Activated CD8-positive, alpha-beta memory T cell treated with anti-CD3 and anti-CD28 coated beads for 36 hours (primary cell): ENCODE results near the gene EXPH5. TPM values are rescaled to one million over a fixed set of nuclear protein-coding genes. Genes with fewer than 3 reads are reported as not detected.
"Not testable (repeated sequence)": the region's sequence is repeated elsewhere in the genome, so short reads cannot be mapped to it uniquely, and the experiment has no call there.

Source experiments
- CTCF ChIA-PET: fragments of 350-600 bp; sonication (Branson Sonifier 250); formaldehyde crosslinking; loops from one replicate; lab custom pipeline; 2021; ENCODE audit warnings: antibody characterized with exemption; lab: Charles Lee
- POLR2A ChIA-PET: fragments of 350-600 bp; sonication (Branson Sonifier 250); formaldehyde crosslinking; loops from one replicate; lab custom pipeline; 2021; ENCODE audit warnings: antibody characterized with exemption; lab: Charles Lee
- total RNA-seq, 2 experiments: library from RNA; stranded (reverse); gene quantifications; one replicate each; pipeline ENCODE4 v1.2.3, GENCODE V29; 2021

EXPH5 gene
- total RNA-seq, 2 experiments from 2014 or later, result 0.71 to 0.95 TPM

- CTCF ChIA-PET, result no interaction called here
Measured at GRCh38 chr11:108606070-108606469, 12.5 kb upstream of the EXPH5 start.

DNA sequence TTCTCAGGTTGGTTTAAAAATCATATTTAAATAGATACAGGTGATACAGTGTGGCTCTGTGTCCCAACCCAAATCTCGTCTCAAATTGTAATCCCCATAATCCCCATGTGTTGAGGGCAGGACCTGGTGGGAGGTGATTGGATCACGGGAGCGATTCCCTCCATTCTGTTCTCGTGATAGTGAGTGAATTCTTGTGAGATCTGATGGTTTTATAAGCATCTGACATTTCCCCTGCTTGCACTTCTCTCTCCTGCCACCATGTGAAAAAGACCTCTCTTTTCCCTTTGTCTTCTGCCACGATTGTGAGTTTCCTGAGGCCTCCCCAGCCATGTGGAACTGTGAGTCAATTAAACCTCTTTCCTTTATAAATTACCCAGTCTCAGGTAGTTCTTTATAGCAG lies 9.2 kb upstream of the EXPH5 start:
- POLR2A ChIA-PET, CTCF ChIA-PET: not testable (repeated sequence)

More at GRCh38 chr11:108606070-108606469, 12.5 kb upstream of the EXPH5 start:
- POLR2A ChIA-PET, result no interaction called here

- CTCF ChIA-PET, result no interaction called here
Measured at GRCh38 chr11:108601150-108601549, 7.6 kb upstream of the EXPH5 start.

DNA sequence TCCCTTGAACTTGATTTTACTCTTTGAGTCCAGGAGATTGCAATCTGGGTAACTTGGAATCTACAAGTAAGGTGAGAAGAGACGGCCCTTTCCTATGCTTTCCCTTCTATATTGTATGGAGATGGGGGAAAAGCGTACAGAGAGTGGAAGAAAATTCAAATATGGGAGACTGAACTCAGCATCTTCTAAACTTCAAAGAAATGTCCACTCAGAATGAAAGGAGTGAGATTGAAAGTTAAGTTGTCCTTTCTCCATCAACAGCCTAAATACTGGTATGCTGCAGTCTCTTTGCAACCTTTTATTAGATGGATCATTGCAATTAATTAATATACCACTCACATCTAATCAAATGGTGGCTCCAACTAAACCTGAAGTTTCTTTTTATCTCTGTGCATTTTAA lies 6.4 kb upstream of the EXPH5 start:
- CTCF ChIA-PET, result no interaction called here
- POLR2A ChIA-PET, result no interaction called here

More at GRCh38 chr11:108601150-108601549, 7.6 kb upstream of the EXPH5 start:
- POLR2A ChIA-PET, result no interaction called here

- ChIA-PET CTCF (no interaction called here), POLR2A (no interaction called here)
Measured at GRCh38 chr11:108597736-108598355, 4.3 kb upstream of the EXPH5 start.

DNA sequence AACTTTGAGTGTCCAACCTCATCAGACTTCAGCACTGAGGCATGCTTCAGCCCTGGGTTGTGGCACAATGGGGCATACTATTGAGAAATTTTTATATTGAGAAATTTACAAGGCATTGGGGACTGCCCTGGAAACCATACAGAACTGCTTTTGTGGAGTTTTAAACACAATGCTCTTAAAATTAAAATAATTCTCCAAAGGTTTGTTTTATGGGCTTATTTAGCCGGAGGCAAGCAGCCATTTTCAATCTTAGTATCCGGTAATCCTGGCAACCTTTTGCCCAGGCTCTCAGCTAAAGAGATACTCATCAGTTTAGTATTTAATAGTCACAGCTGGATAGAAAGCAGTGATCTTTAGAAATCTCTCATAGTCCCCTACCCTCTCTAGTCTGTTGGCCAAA lies 3.1 kb upstream of the EXPH5 start:
- POLR2A ChIA-PET, result no interaction called here
- CTCF ChIA-PET, result no interaction called here

GRCh38 chr11:108593923-108594434 lies 411 bp upstream of the EXPH5 start:
- CTCF ChIA-PET, result no interaction called here
- POLR2A ChIA-PET, result no interaction called here

- ChIA-PET POLR2A (no interaction called here), CTCF (no interaction called here)
Measured at GRCh38 chr11:108592591-108593213, 866 bp downstream of the EXPH5 start.

GRCh38 chr11:108591893-108592292 lies 1.7 kb downstream of the EXPH5 start:
- CTCF ChIA-PET, result no interaction called here
- POLR2A ChIA-PET, result no interaction called here

GRCh38 chr11:108589136-108589535 lies 4.4 kb downstream of the EXPH5 start:
- CTCF ChIA-PET, result no interaction called here

DNA sequence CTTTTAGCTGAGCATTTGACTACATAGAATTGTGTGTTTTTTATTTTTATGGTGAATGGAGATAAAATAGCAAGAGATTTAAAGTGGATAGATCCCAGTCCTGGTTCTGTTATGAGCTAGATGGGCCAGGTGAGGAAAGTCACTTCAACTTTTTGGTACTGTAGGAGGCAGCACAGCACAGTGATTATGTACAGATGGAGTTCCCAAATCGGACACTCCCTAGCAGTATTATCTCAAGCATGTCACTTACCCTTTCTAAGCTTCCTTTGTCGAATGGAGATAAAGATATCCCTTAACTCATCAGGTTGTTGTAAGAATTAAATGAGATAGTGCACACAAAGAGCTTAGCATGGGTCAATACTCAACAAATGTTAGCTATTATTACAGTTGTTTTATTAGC lies 5.3 kb downstream of the EXPH5 start:
- ChIA-PET POLR2A (no interaction called here), CTCF (no interaction called here)

More at GRCh38 chr11:108589136-108589535, 4.4 kb downstream of the EXPH5 start:
- POLR2A ChIA-PET, result no interaction called here

DNA sequence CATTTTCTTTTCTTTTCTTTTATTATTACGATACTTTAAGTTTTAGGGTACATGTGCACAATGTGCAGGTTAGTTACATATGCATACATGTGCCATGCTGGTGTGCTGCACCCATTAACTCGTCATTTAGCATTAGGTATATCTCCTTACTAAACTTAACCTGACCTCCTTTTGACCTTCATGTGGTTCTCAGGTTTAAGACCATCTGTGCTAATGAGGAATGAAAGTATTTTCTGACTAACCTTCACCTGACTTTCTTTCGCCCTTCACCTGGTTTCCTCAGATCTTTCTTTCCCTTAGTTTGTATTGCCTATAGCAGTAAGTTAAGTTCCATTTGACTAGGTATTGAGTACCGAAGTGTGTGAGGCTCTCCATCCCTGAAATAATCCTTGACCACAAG lies 6.5 kb downstream of the EXPH5 start:
- CTCF ChIA-PET, result no interaction called here

GRCh38 chr11:108586600-108586999 lies 7.0 kb downstream of the EXPH5 start:
- ChIA-PET POLR2A (no interaction called here), CTCF (no interaction called here)

More for the DNA sequence above, 6.5 kb downstream of the EXPH5 start:
- POLR2A ChIA-PET, result no interaction called here

- CTCF ChIA-PET, POLR2A ChIA-PET: not testable (repeated sequence)
Measured at GRCh38 chr11:108586185-108586584, 7.4 kb downstream of the EXPH5 start.

DNA sequence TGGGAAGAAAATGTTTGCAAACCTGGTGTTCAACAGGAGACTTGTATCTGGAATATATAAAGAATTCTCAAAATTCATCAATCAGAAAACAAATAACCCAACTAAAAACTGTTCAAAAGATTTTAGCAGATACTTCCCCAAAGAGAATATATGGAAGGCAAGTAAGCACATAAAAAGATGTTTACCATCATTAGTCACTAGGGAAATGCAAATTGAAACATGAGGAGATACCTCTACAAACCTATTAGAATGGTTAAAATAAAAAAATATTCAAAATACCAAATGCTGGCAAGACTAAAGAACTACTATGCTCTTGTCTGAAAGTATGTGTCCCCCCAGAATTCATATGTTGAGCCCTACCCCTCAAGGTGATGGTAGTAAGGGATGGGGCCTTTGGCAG lies 8.6 kb downstream of the EXPH5 start:
- CTCF ChIA-PET, result interaction anchor here (0.5 kb wide), 1 partner anchor 79 kb away, joined by 3 read pairs; no protein-coding TSS in a partner anchor
- POLR2A ChIA-PET, result no interaction called here

GRCh38 chr11:108580645-108581044 lies 12.9 kb downstream of the EXPH5 start:
- ChIA-PET POLR2A (no interaction called here), CTCF (interaction anchor here (0.5 kb wide), 1 partner anchor 185 kb away, joined by 3 read pairs; no protein-coding TSS in a partner anchor)

- ChIA-PET CTCF (no interaction called here), POLR2A (no interaction called here)
Measured at GRCh38 chr11:108580043-108580442, 13.5 kb downstream of the EXPH5 start.

- ChIA-PET CTCF (no interaction called here), POLR2A (no interaction called here)
Measured at GRCh38 chr11:108576523-108576922, 17.0 kb downstream of the EXPH5 start.

DNA sequence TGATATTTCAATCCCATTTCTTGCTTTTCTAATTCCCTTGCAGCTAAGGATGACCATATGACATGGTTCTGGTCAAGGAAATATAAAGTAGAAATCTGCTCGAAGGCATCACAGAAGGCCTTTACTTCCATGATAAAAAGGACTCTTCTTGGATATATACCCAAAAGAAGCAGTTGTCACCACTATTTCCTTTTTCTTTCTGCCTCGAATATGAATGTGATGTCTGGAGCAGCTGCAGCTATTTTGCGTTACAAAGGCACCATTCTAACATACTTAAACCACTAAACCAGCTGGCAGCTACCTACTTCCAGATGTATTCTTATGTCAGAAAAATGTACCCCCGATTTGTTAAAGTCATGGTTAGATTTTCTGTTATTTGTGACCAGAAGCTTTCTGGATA lies 18.9 kb downstream of the EXPH5 start:
- ChIA-PET CTCF (no interaction called here), POLR2A (no interaction called here)

- ChIA-PET POLR2A (no interaction called here), CTCF (no interaction called here)
Measured at GRCh38 chr11:108571001-108571400, 22.6 kb downstream of the EXPH5 start.

DNA sequence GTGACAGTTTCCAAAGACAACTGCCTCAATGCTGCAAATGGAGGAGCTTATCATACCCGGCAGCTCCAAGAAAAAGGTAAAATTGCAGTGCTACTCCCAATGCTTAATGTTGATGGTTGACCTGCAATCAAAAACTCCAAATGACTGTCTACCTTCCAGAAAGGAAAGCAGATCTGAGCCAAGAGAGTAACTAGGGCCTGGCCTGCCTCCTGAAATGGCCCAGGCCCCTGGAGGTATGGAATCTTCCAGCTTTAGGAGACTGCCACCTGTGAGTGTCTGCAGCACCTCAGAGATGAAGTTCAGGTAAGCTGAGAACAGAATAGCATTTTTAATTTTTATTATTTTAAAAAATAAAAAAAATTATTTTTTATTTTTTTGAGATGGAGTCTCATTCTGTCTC lies 23.7 kb downstream of the EXPH5 start:
- POLR2A ChIA-PET, result no interaction called here
- CTCF ChIA-PET, result interaction anchor here (1.2 kb wide), 1 partner anchor 9 kb away, joined by 3 read pairs; no protein-coding TSS in a partner anchor
